GM19438 (cell line): ENCODE measurements around the gene KMT2B.
A peak's percentile ranks its signal among the peaks of the same experiment; 100 is the strongest.
"Not testable (repeated sequence)": the region's sequence is repeated elsewhere in the genome, so short reads cannot be mapped to it uniquely, and the experiment has no call there.

Source experiments
- ATAC-seq: cut with Tn5 transposase; IDR thresholded peaks from one replicate; pipeline ENCODE4 v1.9.1; 2021; ENCODE audit warnings: low read depth; ENCODE audit not compliant: unreplicated experiment

Gene KMT2B

DNA sequence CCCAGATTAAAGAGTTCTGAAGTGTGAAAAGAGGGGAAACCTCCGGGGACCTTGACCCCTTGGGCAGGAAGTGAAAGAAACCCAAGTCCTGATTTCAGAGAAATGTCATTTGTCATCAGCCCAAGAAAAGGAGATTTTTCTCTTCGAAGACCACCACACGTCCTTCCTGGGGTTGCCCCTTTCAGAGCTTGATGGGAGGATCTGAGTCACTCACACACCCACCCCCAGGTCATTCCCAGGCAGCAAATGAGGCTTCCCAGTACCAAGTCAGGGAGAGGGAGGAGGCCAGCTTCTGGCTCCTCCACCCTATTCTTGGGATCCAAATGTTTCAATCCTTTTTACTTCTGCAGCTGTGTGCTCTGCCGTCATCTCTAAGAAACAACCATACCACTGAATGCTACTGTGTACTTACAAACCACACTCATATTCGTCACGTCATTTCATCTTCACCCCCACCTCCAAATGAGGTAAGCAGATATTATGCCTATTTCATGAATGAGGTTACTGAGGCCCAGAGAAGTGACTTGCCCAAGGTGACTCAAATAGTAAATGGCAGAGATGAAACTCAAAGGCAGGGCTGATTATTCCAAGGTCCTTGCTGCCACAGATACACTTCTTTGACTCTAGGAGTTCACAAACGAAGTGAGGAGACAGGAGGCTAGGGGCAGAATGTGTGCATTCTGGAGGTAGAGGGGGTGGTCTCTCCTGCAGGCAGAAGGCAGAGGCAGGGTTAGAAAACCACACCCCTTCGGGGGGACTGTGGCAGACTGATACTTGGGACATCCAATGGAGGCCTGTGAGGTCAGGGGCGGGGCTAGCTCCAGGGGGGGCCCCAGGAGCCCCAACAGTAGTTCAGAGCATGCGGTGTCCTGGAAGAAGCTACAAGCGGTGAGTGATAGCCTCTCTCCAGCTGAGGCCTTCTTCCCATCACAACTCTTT, 5.0 kb upstream of the KMT2B start:
- no peak for ATAC-seq

DNA sequence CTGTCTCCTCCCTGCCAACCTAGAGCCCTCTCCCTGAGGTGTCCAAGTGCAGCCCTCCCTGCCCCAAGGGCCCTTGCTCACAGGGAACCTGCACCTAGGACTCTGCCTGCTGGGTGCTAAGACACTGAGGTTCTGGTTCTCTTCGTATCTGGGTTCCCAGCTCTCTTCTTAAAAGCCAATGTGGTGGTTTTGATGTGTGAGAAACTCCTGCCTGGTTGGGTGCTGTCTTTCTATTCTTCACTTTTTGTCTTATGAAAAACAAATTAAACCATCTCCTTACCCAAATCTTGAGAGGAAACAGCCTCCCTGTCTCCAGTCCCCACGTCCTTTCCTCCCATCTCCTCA, 4.3 kb upstream of the KMT2B start:
- no peak for ATAC-seq

DNA sequence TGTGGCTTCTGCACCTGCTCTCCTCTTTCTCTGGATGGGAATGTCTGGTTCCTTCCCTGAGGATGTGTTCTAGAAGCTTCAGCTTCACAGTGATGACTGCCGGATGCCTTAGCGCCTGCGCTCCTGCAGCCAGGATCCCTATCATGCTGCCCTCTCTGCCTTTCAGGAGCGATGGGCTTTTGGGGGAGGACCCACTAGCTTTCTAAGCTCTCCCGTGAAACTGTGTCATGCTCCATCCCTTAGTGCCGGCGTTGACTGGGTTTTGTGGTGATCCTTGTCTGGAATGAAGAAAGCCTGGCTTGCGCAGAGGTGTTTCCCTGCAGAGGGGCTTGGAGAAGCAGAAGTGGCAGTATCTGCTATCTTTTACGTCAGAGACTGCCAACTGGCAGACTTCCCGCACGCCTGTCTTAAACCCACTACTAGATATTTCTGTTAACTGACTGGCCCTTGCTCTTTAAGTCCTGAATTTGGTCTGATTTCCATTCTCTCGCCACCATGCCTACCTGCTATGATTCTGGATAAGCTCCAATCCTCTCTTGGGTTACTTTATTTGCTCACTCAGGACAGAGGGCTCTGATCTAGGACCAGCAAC, 3.8 kb upstream of the KMT2B start:
- ATAC-seq, result no peak

DNA sequence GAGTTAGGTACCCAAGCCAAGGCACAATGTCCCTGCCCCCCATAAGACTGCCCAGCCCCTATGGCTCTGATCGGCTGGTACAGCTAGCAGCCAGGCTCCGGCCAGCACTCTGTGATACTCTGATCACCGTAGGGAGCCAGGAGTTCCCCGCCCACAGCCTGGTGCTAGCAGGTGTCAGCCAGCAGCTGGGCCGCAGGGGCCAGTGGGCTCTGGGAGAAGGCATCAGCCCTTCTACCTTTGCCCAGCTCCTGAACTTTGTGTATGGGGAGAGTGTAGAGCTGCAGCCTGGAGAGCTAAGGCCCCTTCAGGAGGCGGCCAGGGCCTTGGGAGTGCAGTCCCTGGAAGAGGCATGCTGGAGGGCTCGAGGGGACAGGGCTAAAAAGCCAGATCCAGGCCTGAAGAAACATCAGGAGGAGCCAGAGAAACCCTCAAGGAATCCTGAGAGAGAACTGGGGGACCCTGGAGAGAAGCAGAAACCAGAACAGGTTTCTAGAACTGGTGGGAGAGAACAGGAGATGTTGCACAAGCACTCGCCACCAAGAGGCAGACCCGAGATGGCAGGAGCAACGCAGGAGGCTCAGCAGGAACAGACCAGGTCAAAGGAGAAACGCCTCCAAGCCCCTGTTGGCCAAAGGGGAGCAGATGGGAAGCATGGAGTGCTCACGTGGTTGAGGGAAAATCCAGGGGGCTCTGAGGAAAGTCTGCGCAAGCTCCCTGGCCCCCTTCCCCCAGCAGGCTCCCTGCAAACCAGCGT, 3.0 kb upstream of the KMT2B start:
- ATAC-seq, result no peak

DNA sequence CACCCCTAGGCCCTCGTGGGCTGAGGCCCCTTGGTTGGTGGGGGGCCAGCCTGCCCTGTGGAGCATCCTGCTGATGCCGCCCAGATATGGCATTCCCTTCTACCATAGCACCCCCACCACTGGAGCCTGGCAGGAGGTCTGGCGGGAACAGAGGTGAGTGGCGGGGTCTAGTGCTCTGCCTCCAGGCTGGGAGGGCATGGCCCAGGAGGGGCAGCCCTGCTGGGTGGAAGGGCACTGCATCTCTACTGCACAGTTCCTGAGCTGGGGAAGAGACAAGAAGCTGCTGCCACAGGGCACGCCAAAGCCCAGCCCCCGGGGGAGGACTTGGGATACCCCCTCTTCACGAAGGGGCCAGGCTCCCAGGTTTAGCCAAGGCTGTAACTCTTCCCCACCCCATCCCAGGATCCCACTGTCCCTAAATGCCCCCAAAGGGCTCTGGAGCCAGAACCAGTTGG, 2.4 kb upstream of the KMT2B start:
- ATAC-seq, result no peak

DNA sequence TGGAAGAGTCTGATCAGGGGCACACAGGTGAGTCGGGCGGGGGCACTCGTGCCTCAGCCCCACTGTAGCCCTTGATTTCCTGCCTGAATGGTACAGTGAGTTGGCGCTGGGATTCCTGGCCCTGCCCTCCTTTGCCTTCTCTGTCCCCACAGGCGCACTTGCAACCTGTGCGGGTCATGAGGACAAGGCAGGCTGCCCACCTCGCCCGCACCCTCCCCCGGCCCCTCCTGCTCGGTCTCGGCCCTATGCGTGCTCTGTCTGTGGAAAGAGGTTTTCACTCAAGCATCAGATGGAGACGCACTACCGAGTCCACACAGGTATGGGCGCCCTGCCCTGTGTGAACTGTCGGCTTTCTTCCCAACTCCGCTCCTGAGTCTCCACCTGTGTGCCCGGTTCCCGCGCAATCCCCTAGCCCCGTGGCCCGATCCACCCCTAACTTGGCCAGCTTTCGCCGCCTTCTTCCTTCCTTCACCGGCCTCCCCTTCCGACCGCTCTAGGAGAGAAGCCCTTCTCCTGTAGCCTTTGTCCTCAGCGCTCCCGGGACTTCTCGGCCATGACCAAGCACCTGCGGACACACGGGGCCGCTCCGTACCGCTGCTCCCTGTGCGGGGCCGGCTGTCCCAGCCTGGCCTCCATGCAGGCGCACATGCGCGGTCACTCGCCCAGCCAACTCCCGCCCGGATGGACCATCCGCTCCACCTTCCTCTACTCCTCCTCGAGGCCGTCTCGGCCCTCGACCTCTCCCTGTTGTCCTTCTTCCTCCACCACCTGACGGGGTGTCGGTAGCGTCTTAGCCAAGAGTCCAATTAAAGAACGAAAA, 1.6 kb upstream of the KMT2B start:
- ATAC-seq, result no peak

DNA sequence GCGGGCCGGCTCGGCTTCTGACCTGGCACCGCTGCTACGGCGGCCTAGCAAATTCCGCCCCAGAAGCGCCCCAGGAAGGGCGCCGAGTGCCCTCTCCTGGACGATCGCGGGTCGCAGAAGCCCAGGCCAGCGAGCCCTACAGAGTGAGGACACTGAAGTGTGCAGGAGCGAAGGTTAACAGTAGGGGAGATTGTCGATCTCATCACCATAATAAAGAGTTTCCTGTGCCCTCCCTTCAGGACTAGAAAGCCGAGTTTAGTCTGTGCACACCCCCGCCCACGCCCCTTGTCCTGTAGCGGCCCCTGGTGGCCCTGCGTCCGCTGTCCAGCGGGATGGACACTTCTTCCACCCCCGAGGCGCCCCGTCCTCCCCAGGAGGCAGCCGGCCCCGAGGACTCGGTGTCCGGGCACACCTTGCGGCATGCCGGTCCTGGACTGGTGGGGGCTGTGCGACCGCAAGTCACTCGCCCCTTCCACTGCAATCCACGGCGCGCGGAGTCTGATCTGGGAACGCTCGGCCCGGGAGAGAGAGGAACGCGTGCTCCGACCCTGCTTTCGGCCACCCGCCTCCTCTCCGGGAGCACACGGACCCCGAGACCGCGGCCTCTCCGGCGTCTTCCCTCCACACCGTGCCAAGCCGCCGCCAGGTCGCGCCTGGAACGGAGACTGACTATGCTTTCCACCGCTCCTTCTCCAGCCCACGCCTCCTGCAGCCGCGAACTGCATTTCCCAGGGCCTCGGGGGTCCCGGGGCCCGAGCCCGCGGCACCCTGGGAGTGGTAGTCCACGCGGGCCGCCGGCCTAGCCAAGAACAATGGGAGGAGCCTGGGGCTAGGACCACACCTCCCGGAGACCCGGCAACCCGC, 770 bp upstream of the KMT2B start:
- peak; percentile 58 for ATAC-seq

DNA sequence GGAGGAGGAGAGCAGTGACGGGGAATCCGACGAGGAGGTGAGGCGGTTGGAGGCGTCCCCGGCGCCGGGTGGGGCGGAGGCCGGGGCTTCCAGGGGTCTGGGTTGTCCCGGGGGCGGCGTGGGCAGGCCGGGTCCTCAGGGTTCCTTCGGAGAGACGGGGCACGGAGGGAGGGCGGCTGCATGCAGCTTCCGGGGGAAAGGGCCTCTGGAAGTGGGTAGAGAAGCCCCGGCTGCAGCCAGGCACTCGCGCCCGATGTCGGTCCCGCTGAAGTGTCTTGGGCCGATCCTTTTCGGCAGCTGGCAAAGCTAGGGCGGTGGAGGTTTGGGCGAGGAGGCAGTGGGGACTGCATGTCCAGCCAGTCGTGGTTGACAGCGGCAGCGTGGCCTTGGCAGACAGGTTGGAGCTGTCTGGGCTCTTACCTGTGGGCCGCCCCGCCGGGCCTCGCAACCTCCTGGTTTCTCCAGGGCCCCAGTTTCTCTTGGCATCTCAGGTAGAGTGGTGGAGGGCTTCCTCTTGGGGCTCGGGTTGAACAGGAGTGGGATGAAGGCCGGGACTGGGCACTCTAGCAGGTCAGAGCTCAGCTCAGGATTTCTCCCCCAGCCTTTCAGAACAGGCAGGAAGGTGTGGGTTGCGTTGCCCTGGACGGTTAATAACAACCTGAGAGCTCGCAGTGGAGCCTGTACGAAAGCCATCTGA, 690 bp downstream of the KMT2B start:
- ATAC-seq, result no peak

DNA sequence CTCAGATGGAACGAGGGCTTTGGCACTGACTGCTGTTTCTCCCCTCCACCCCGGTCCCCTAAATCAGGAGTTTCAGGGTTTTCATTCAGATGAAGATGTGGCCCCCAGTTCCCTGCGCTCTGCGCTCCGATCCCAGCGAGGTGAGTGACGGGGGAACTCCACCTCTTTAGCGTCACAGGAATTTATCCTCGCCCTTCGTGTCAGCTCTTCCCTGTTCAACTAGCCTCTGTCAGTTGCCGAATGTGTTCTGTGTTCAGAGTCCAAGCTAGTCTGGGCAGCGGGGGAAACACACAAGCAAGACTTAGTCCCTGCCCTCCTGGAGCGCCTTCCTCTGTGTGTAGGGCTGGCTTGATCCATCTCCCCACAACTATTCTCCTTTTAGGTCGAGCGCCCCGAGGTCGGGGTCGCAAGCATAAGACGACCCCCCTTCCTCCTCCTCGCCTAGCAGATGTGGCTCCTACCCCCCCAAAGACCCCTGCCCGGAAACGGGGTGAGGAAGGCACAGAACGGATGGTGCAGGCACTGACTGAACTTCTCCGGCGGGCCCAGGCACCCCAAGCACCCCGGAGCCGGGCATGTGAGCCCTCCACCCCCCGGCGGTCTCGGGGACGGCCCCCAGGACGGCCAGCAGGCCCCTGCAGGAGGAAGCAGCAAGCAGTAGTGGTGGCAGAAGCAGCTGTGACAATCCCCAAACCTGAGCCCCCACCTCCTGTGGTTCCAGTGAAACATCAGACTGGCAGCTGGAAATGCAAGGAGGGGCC, 1.8 kb downstream of the KMT2B start:
- ATAC-seq, result no peak

DNA sequence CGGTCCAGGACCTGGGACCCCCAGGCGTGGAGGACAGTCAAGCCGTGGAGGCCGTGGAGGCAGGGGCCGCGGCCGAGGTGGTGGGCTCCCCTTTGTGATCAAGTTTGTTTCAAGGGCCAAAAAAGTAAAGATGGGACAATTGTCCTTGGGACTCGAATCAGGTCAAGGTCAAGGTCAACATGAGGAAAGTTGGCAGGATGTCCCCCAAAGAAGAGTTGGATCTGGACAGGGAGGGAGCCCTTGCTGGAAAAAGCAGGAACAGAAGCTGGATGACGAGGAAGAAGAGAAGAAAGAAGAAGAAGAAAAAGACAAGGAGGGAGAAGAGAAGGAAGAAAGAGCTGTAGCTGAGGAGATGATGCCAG, 2.3 kb downstream of the KMT2B start:
- no peak for ATAC-seq

DNA sequence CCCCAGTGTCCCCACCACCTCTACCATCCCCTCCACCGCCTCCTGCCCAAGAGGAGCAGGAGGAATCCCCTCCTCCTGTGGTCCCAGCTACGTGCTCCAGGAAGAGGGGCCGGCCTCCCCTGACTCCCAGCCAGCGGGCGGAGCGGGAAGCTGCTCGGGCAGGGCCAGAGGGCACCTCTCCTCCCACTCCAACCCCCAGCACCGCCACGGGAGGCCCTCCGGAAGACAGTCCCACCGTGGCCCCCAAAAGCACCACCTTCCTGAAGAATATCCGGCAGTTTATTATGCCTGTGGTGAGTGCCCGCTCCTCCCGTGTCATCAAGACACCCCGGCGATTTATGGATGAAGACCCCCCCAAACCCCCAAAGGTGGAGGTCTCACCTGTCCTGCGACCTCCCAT, 2.8 kb downstream of the KMT2B start:
- no peak for ATAC-seq

DNA sequence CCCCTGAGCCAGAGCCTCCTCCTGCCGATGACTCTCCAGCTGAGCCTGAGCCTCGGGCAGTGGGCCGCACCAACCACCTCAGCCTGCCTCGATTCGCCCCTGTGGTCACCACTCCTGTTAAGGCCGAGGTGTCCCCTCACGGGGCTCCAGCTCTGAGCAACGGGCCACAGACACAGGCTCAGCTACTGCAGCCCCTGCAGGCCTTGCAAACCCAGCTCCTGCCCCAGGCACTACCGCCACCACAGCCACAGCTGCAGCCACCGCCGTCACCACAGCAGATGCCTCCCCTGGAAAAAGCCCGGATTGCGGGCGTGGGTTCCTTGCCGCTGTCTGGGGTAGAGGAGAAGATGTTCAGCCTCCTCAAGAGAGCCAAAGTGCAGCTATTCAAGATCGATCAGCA, 3.6 kb downstream of the KMT2B start:
- ATAC-seq, result no peak

DNA sequence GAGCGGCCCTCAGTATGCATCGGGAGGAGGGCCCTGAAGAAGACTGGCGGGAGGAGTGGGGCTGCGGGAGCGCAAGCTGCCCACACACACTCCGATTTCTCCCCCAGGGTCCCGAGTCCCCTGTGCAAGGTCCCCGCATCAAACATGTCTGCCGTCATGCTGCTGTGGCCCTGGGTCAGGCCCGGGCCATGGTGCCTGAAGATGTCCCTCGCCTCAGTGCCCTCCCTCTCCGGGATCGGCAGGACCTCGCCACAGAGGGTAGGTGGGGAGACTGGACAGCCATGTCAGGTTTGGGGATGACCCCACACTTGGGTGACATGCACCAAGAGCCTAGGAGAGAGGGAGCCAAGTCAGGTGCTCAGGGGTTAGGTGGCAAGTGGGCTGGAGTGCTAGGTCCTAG, 4.7 kb downstream of the KMT2B start:
- ATAC-seq, result no peak

DNA sequence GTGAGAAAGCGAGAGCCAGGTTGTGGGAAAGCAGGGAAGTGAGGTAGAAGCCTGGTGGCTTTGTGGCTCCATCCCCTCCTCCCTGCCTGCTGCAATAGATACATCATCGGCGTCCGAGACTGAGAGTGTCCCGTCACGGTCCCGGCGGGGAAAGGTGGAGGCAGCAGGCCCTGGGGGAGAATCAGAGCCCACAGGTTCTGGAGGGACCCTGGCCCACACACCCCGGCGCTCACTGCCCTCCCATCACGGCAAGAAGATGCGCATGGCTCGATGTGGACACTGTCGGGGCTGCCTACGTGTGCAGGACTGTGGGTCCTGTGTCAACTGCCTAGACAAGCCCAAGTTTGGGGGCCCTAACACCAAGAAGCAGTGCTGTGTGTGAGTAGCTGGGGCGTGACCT, 5.1 kb downstream of the KMT2B start:
- ATAC-seq, result no peak

DNA sequence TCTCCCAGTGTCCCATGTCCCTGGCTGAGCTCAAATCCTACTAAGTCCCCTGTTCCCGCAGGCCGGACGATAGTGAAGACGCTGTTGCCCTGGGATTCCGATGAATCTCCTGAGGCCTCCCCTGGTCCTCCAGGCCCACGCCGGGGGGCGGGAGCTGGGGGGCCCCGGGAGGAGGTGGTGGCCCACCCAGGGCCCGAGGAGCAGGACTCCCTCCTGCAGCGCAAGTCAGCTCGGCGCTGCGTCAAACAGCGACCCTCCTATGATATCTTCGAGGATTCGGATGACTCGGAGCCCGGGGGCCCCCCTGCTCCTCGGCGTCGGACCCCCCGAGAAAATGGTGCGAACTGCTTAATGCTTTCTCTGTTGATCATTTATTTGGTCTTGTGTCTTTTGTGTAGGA, 5.9 kb downstream of the KMT2B start:
- no peak for ATAC-seq

DNA sequence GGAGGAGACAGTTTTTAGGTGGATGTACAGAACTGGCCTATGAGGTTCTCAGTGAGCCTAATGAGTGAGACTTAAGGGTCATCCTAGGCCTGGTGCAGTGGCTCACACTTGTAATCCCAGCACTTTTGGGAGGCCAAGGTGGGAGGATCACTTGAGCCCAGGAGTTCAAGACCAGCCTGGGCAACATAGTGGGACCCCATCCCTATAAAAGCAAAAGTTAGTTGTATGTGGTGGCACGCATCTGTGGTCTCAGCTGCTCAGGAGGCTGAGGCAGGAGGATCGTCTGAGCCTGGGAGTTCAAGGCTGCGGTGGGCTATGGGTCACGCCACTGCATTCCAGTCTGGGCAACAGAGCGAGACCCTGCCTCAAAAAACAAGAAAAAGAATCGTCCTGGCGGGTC, 6.3 kb downstream of the KMT2B start:
- ATAC-seq, result not testable (repeated sequence)

DNA sequence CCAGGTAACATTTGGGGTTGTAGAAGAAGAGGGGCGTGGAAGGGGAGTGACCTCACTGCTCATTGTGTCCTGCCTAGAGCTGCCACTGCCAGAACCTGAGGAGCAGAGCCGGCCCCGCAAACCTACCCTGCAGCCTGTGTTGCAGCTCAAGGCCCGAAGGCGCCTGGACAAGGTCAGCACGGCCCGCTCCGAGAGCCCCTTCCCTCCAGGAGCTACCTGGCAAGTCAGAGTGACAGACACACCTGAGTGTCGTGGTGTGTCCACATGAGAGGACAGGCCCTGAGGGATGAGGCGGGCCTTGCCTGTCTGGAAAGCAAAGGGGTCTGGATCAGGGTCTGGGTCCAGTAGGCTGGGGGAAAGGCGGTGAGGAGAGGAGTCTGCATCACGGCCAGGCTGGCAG, 6.8 kb downstream of the KMT2B start:
- no peak for ATAC-seq

DNA sequence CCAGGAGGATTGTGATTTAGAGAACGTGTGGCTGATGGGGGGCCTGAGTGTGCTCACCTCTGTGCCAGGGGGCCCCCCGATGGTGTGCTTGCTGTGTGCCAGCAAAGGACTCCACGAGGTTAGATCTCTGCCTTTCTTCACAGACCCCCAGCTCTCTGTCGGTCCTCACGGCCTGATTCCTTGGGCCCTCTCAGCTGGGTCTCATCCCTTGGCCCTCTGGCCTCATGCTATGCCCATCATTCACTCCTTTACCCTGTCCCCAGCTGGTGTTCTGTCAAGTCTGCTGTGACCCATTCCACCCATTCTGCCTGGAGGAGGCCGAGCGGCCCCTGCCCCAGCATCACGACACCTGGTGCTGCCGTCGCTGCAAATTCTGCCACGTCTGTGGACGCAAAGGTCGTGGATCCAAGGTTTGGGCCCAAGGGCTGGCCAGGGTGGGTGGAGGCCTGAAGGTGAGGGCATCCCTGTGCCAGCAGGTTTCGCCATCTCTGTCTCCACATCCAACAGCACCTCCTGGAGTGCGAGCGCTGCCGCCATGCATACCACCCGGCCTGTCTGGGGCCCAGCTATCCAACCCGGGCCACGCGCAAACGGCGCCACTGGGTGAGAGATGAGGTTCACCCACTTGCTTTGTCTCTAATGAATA, 7.5 kb downstream of the KMT2B start:
- no peak for ATAC-seq
